GM21447 (cell line): ENCODE data around the gene GAB1.
"Not testable (repeated sequence)": the region's sequence is repeated elsewhere in the genome, so short reads cannot be mapped to it uniquely, and the experiment has no call there.

Source experiments
- ATAC-seq: cut with Tn5 transposase; IDR thresholded peaks from one replicate; pipeline ENCODE4 v1.9.1; 2021; ENCODE audit not compliant: unreplicated experiment

The GAB1 gene

GRCh38 chr4:143337600-143338287 is 1.1 kb downstream of the GAB1 start:
- no peak for ATAC-seq

DNA sequence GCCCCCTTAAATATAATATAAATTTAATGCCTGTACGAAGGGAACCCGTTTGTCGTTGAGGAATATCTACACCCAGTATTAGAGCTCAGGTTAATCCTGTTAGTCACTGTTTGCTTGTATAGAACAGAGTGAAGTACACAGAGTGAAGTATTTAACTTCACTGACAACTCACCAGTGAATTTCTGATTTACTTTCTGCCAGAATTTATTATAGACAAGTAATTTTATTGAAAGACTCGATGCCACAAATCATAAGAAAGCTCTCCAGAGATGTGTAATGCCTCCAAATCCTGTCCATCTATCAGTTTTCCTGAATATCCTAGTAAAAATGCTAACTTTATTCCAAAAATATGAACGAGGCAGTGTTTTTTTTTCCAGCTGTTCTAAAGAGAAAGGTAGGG is 1.6 kb downstream of the GAB1 start:
- no peak for ATAC-seq

DNA sequence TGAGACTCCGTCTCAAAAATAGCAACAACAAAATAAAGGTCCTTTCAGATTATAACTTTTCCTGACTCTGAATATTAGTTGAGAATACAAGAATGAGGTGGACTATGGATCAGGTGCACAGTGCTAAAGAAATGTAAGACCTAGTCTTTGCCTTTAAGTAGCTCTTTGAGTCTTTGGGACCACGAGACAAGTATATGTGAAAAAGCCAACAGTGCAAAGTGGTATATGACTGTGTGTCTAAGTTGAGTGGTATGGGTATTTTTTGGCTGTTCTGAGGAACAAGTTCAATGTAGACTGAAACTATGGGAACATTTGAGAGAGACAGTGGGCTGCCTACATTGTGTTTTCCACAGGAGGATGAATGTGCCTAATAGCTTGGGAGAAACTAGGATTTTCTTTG is 2.8 kb downstream of the GAB1 start:
- no peak for ATAC-seq

DNA sequence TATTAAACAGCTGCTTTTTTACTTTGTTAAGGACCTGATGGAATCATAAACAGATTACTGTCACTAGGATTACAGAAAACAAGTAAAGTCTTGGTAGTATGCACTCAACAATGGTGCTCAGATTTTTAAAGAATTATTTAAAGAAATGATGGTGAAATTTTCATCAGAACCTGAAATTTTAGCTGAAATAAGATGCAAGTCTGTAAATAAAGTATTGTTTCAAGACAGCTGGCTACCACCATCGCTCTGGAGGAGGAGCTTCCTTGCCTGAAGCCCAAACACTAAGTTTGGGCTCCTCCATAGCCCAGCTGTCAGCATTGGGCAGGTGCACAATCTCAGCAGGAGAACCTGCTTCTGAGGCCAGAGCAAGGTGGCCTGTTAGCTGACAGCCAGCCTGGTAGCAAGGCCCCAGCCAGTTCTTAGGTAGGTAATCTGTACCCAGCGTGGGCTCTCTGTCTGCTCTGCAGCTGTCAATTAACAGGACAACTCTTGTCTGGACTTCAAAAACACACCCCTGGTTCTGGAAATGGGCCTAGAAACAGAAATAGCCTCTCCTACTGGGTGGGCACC is 4.6 kb downstream of the GAB1 start:
- ATAC-seq = no peak

- ATAC-seq = no peak
Observed at GRCh38 chr4:143343276-143343831, 6.7 kb downstream of the GAB1 start.

- ATAC-seq = no peak
Observed at GRCh38 chr4:143344041-143344440, 7.4 kb downstream of the GAB1 start.

- no peak for ATAC-seq
Observed at GRCh38 chr4:143344774-143345173, 8.1 kb downstream of the GAB1 start.

- no peak for ATAC-seq
Observed at GRCh38 chr4:143345356-143345755, 8.7 kb downstream of the GAB1 start.

GRCh38 chr4:143346206-143346605 is 9.5 kb downstream of the GAB1 start:
- no peak for ATAC-seq

DNA sequence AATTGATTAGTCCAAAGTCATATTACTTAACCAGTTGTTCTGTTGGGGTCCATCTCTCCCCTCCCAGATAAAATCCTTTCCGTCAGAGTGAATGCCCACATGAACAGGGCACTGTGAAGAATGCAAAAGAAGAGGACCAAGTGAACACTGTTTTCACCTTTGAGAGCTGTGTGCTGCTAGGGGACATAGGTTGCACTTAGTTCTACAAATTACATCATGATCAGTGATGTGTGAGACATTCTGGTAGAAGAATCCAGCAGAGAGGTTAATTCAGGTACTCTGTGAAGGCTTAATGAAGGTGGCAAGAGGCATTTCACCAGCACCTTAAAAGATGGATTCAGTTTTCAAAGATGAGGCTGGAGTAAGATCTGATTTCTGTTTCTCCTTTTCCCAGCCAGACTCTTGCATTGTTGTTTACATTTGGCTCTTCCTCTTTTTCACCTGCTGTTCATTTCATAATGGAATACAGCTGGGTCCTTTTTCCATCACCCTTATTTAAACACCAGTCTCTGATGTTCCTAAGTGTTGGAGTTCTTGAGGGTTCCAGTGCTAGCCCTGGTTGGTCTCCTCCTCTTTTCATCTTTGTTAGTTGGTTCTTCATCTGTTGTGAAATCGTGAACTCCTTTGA is 10.9 kb downstream of the GAB1 start:
- no peak for ATAC-seq

DNA sequence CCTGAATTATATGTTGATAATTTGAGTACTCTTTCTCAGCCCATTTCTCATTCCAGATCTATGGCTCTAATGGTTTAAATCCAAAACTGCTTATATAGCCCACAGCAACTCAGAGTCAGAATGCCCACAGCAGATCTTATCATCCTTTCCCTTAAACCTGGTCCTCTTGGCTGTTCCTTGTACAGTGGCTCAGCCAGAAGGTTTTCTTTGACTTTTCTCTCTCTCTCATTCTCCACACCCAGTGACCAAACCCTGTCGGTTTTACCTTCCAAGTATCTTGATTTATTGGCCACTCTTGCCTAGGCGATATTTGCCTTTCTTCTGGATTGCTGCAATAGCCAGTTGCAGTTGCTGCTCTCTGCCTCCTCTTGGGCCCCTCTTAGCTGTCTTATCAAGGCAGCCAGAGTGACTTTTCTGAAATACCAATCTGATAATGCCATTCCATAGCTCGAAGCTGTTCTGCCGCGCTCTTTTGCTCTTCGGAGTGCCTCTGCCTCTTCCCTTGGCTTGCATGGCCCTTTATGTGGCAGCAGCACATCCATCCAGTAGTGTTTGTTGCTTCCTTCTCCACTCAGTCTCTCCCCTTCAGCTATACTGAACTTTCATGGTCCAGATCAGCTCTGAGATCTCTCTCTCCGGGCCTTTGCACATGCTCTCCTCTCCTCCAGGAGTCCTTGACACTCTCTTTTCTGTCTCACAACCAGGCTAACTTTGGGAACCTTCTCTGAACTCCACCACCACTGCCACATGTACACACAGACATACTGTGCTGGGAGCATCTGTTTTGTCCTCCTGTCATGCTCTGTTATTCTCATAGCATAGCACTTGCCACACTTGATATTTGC is 11.8 kb downstream of the GAB1 start:
- no peak for ATAC-seq

DNA sequence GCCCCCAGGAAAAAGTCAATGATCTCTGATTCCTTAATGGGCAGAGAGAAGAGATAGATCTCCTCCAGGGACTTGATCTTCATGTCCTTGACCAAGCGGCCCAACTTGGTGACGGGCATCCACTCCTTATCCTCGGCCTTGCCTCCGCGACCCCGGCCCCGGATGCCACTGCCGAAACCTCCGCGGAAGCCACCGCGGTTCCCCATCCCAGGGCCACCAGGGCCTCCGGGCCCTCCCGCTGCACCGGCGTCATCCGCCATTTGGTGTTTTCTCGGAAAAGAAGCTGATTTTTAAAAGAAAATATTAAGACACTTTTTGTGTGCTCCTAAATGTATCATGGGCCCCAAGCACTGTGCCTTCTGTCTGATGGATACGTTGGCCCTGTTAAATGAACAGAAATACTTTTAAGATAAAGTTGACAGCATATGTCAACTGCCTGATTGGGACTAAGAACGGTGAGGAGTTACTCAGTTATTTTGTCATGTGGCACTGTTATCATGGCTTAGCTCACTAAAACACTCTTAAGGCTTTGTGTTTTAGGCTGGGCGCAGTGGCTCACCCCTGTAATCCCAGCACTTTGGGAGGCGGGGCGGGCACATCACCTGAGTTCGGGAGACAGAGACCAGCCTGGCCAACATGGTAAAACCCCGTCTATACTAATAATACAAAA is 13.3 kb downstream of the GAB1 start:
- not testable (repeated sequence) for ATAC-seq

- ATAC-seq = no peak
Observed at GRCh38 chr4:143351149-143351691, 14.5 kb downstream of the GAB1 start.

DNA sequence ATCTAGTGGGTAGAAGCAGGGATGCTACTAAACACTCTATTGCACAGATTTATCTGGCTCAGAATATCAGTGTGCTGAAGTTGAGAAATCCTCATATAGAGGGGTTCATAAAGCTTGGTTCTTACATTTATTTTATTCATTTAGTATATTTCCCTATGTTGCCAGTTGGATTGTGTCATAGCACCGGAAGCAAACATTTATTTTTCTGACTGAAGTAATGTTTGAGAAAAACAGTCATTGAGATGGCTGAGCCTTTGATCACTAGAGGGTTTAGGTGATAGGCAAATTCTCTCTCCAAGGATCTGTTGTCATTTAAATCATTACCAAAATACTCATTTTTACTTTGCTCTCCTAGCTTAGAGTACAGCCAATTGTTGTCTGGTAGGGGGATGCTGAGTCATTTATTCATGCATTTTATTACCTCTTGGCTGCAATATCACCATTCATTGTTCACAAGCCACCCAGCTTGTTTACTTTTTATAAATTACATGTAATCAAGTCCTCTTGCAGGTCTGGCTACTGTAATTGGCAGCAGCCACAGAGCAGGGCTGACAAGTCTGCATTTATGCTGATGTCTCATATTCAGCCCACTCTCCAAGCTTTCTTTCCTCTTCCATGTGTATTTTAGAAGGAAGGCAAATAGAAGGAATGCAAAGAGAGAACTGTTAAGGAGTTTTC is 15.2 kb downstream of the GAB1 start:
- ATAC-seq = no peak

DNA sequence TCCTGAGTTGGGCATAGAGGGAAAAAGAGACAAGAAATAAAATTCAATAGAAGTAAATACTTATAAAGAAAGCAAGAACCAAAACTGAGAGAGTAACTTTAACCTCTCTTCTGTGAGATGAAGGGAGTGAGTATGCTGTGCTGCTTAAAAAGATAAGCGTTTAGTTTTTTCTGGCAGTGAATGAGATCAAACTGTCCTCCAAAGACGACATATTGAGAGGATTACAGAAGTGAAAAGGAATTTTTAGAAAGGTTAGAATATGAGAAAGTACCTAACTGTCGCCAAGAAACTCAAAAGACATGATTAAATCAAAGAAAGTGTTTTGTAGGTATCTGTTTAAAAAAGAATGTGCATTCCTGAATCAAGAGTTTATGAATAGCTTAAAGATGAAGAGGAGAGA is 16.0 kb downstream of the GAB1 start:
- ATAC-seq = no peak

GRCh38 chr4:143353797-143354196 is 17.1 kb downstream of the GAB1 start:
- no peak for ATAC-seq

- ATAC-seq = peak; percentile 21
Observed at GRCh38 chr4:143354990-143355389, 18.3 kb downstream of the GAB1 start.

- no peak for ATAC-seq
Observed at GRCh38 chr4:143355540-143356217, 19.0 kb downstream of the GAB1 start.

DNA sequence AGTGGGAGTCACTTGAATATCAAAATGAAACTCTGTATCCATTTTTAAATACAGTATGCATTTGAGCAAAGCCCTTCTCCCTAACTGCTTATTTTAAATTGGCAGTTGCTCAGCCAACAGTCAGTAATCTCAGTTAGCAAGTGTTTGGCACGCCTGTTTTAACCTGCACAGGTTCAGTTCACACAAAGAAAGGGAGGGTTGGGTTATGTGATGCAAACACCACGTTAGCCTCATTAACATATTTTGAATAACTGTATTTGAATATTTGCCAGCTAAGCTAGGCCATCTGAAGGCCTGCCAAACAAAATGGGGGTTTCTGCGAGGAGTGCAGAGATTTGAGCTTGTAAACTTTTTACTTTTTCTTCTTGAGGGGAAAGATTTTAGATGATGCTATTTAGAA is 19.8 kb downstream of the GAB1 start:
- ATAC-seq = no peak
